ENCODE data around the gene MED13. TPM values are rescaled to one million over a fixed set of nuclear protein-coding genes. Genes with fewer than 3 reads are reported as not detected.
A peak's percentile ranks its signal among the peaks of the same experiment; 100 is the strongest.

MED13 gene
- polyA plus RNA-seq, 3 donors: 2.1 to 32.0 (median 5.0) TPM

- Histone ChIP-seq H3K27ac (ENCODE audit: low read depth in 1 of 2, low read length in 2 of 2) (no peak overlapping the region), H3K4me1 (ENCODE audit: control insufficient read depth in 1 of 2, insufficient read depth in 2 of 2, low read length in 2 of 2) (no peaks in the 10 kb centered on the region), H3K9me3 (replicated peaks in 1 of 2; ENCODE audit: control insufficient read depth in 1 of 2, insufficient read depth in 1 of 2, low read length in 2 of 2) (no peaks in the 10 kb centered on the region), H3K27me3 (ENCODE audit: control insufficient read depth in 2 of 2, insufficient read depth in 2 of 2, low read length in 2 of 2) (no peaks in the 10 kb centered on the region), H3K4me2 (replicated peaks; ENCODE audit: extremely low read depth, low read length, poor library complexity, severe bottlenecking) (no peak overlapping the region), H3K4me3 (replicated peaks in 1 of 3; ENCODE audit: low read depth in 2 of 3, low read length in 3 of 3) (no peak overlapping the region), H3K9ac (ENCODE audit: insufficient read depth, low read length, poor library complexity, severe bottlenecking) (no peak overlapping the region), H4K20me1 (ENCODE audit: insufficient read depth, low read length) (no peaks in the 10 kb centered on the region), H3K79me2 (ENCODE audit: insufficient read depth, low read length) (no peaks in the 10 kb centered on the region), H3K36me3 (replicated peaks in 1 of 2; ENCODE audit: control insufficient read depth in 1 of 2, insufficient read depth in 2 of 2, low read length in 2 of 2) (no peaks in the 10 kb centered on the region), H2AFZ (ENCODE audit: insufficient read depth, low read depth, low read length, poor library complexity, severe bottlenecking) (no peak overlapping the region)
- no peak overlapping the region for H3K27ac Mint-ChIP-seq
- no peak for DNase-seq
- no peaks in the 10 kb centered on the region for H3K9me3 Mint-ChIP-seq
- no peak for TF ChIP-seq CTCF (IDR thresholded peaks at IDR 0.05)
- peaks cover 0 to 2% (median 0%) of the 10 kb centered on the region in 3 donors for H3K27me3 Mint-ChIP-seq (ENCODE audit: low read depth in 3 of 3)
- intact Hi-C loops (cut with micrococcal nuclease): no loop called here
- H3K4me3 Mint-ChIP-seq: no peak overlapping the region
- H3K36me3 Mint-ChIP-seq: no peaks in the 10 kb centered on the region
- 100% methylated on average over 1 of the region's 1 CpG for WGBS (ENCODE audit: insufficient coverage)
- no peaks in the 10 kb centered on the region for H3K4me1 Mint-ChIP-seq
Observed at GRCh38 chr17:62105861-62106260, 40.8 kb upstream of the MED13 start.

GRCh38 chr17:62105357-62105756, 40.3 kb upstream of the MED13 start:
- TF ChIP-seq CTCF (IDR thresholded peaks at IDR 0.05): no peak
- H3K27ac ChIP-seq (ENCODE audit: low read depth in 1 of 2, low read length in 2 of 2): no peak overlapping the region
- no peaks in the 10 kb centered on the region for H3K36me3 Mint-ChIP-seq
- WGBS (ENCODE audit: insufficient coverage): no CpG with 5 or more reads among the region's 3 CpGs
- no peaks in the 10 kb centered on the region for H3K4me1 ChIP-seq (ENCODE audit: control insufficient read depth in 1 of 2, insufficient read depth in 2 of 2, low read length in 2 of 2)
- H3K9ac ChIP-seq (ENCODE audit: insufficient read depth, low read length, poor library complexity, severe bottlenecking): no peak overlapping the region
- H3K27ac Mint-ChIP-seq: peak overlapping the region in 1 of 7 donors; percentile 9
- H3K9me3 ChIP-seq (replicated peaks in 1 of 2; ENCODE audit: control insufficient read depth in 1 of 2, insufficient read depth in 1 of 2, low read length in 2 of 2): no peaks in the 10 kb centered on the region
- DNase-seq: no peak
- H4K20me1 ChIP-seq (ENCODE audit: insufficient read depth, low read length): no peaks in the 10 kb centered on the region
- no peak overlapping the region for H3K4me3 Mint-ChIP-seq
- no peaks in the 10 kb centered on the region for H3K27me3 ChIP-seq (ENCODE audit: control insufficient read depth in 2 of 2, insufficient read depth in 2 of 2, low read length in 2 of 2)
- no peaks in the 10 kb centered on the region for H3K36me3 ChIP-seq (replicated peaks in 1 of 2; ENCODE audit: control insufficient read depth in 1 of 2, insufficient read depth in 2 of 2, low read length in 2 of 2)
- no peaks in the 10 kb centered on the region for H3K79me2 ChIP-seq (ENCODE audit: insufficient read depth, low read length)
- H2AFZ ChIP-seq (ENCODE audit: insufficient read depth, low read depth, low read length, poor library complexity, severe bottlenecking): no peak overlapping the region
- no peak overlapping the region for H3K4me2 ChIP-seq (replicated peaks; ENCODE audit: extremely low read depth, low read length, poor library complexity, severe bottlenecking)
- H3K9me3 Mint-ChIP-seq: no peaks in the 10 kb centered on the region
- H3K4me3 ChIP-seq (replicated peaks in 1 of 3; ENCODE audit: low read depth in 2 of 3, low read length in 3 of 3): no peak overlapping the region
- intact Hi-C loops (cut with micrococcal nuclease): no loop called here
- peaks cover 0 to 2% (median 2%) of the 10 kb centered on the region in 3 donors for H3K27me3 Mint-ChIP-seq (ENCODE audit: low read depth in 3 of 3)
- H3K4me1 Mint-ChIP-seq: no peaks in the 10 kb centered on the region

Data from CD14-positive monocyte (primary cell).